HEK293T (cell line): ENCODE data around the gene LINC00305.

ENCODE experiments used
- CTCF ChIA-PET: fragments of 350-600 bp; formaldehyde crosslinking; extraction: SDS; loops from one replicate; lab custom pipeline; 2021; ENCODE audit warnings: antibody characterized with exemption, inconsistent platforms; lab: Yijun Ruan, JAX
- POLR2A ChIA-PET: fragments of 350-600 bp; formaldehyde crosslinking; extraction: SDS; loops from one replicate; lab custom pipeline; 2020; ENCODE audit warnings: antibody characterized with exemption, inconsistent platforms; lab: Yijun Ruan, JAX
- DNase-seq: peaks from one replicate; pipeline ENCODE4 v3.0.0; 2012; ENCODE audit warnings: mixed read lengths; ENCODE audit errors: extremely low spot score
- ARNT ChIP-seq: fragments of 450-650 bp; IDR thresholded peaks from 2 replicates; pipeline ENCODE4 v1.6.1; 2017; ENCODE audit warnings: mild to moderate bottlenecking
- BHLHE40 ChIP-seq: fragments of 450-650 bp; IDR thresholded peaks from 2 replicates; pipeline ENCODE4 v1.6.1; 2016; ENCODE audit warnings: mild to moderate bottlenecking, moderate library complexity, borderline replicate concordance
- CTBP1 ChIP-seq: fragments of 450-650 bp; IDR thresholded peaks from 2 replicates; pipeline ENCODE4 v1.6.1; 2016; ENCODE audit warnings: borderline replicate concordance
- ELF4 ChIP-seq: fragments of 450-650 bp; IDR thresholded peaks from 2 replicates; pipeline ENCODE4 v1.6.1; 2017; ENCODE audit warnings: antibody characterized with exemption
- FOXA1 ChIP-seq: fragments of 450-650 bp; IDR thresholded peaks from 2 replicates; pipeline ENCODE4 v1.6.1; 2016; ENCODE audit warnings: mild to moderate bottlenecking
- FOXK2 ChIP-seq: fragments of 450-650 bp; IDR thresholded peaks from 2 replicates; pipeline ENCODE4 v1.6.1; 2016; ENCODE audit warnings: mild to moderate bottlenecking
- FOXM1 ChIP-seq: fragments of 450-650 bp; IDR thresholded peaks from 2 replicates; pipeline ENCODE4 v1.6.1; 2017; ENCODE audit warnings: mild to moderate bottlenecking, borderline replicate concordance
- HDGF ChIP-seq: fragments of 450-650 bp; IDR thresholded peaks from 2 replicates; pipeline ENCODE4 v1.6.1; 2017; ENCODE audit warnings: antibody characterized with exemption, borderline replicate concordance
- L3MBTL2 ChIP-seq: fragments of 450-650 bp; conservative IDR thresholded peaks from 2 replicates; pipeline ENCODE4 v1.6.1; 2016; ENCODE audit warnings: mild to moderate bottlenecking
- LEF1 ChIP-seq: fragments of 450-650 bp; IDR thresholded peaks from 2 replicates; pipeline ENCODE4 v1.6.1; 2017; ENCODE audit warnings: mild to moderate bottlenecking, borderline replicate concordance
- NFRKB ChIP-seq: fragments of 450-650 bp; IDR thresholded peaks from 2 replicates; pipeline ENCODE4 v1.6.1; 2016; ENCODE audit warnings: mild to moderate bottlenecking, moderate library complexity
- PKNOX1 ChIP-seq: fragments of 450-650 bp; IDR thresholded peaks from 2 replicates; pipeline ENCODE4 v1.6.1; 2016
- SP1 ChIP-seq: fragments of 450-650 bp; IDR thresholded peaks from 2 replicates; pipeline ENCODE4 v1.6.1; 2017
- SUZ12 ChIP-seq: fragments of 450-650 bp; IDR thresholded peaks from 2 replicates; pipeline ENCODE4 v1.6.1; 2016; ENCODE audit warnings: mild to moderate bottlenecking
- TARDBP ChIP-seq: fragments of 450-650 bp; IDR thresholded peaks from 2 replicates; pipeline ENCODE4 v1.6.1; 2016
- ZNF384 ChIP-seq: fragments of 450-650 bp; IDR thresholded peaks from 2 replicates; pipeline ENCODE4 v1.6.1; 2016

Gene LINC00305

GRCh38 chr18:64148988-64149387 is at the start of gene LINC00305:
TSS of gene LINC00305 (minus strand) at chr18:64149088.
- ChIA-PET CTCF (no interaction called here), POLR2A (no interaction called here)
- TF ChIP-seq FOXK2, result no peak
- TF ChIP-seq CTBP1, result no peak
- TF ChIP-seq FOXA1, result no peak
- TF ChIP-seq FOXM1, result no peak
- TF ChIP-seq SUZ12, result no peak
- TF ChIP-seq BHLHE40, result no peak
- TF ChIP-seq ARNT, result no peak
- TF ChIP-seq HDGF, result no peak
- DNase-seq, result no peak

- POLR2A ChIA-PET, result no interaction called here
- TF ChIP-seq NFRKB (no peak), FOXM1 (no peak), ARNT (no peak), HDGF (no peak), L3MBTL2 (no peak), TARDBP (no peak), ZNF384 (no peak), BHLHE40 (no peak), SP1 (no peak), FOXK2 (no peak), CTBP1 (no peak), PKNOX1 (no peak)
- CTCF ChIA-PET, result no interaction called here
- DNase-seq, result no peak
These were observed 42.2 kb upstream of the LINC00305 start for GRCh38 chr18:64191069-64191468.

- no peak for DNase-seq
- POLR2A ChIA-PET, result no interaction called here
- TF ChIP-seq PKNOX1 (no peak), FOXK2 (no peak), SP1 (no peak), SUZ12 (no peak), ZNF384 (no peak), BHLHE40 (no peak), TARDBP (no peak), NFRKB (no peak), HDGF (no peak)
- CTCF ChIA-PET, result no interaction called here
These were observed 37.1 kb upstream of the LINC00305 start for GRCh38 chr18:64185987-64186386.

- ChIA-PET POLR2A (no interaction called here), CTCF (no interaction called here)
- DNase-seq, result no peak
- TF ChIP-seq CTBP1, result no peak
- TF ChIP-seq ARNT, result no peak
- TF ChIP-seq FOXK2, result no peak
- TF ChIP-seq SUZ12, result no peak
- TF ChIP-seq ZNF384, result no peak
- no peak for TF ChIP-seq LEF1
These were observed 34.8 kb upstream of the LINC00305 start for GRCh38 chr18:64183665-64184064.

- ChIA-PET POLR2A (no interaction called here), CTCF (no interaction called here)
- no peak for TF ChIP-seq SP1
- no peak for TF ChIP-seq SUZ12
- no peak for TF ChIP-seq FOXM1
- no peak for TF ChIP-seq NFRKB
- no peak for TF ChIP-seq CTBP1
- TF ChIP-seq TARDBP, result no peak
- TF ChIP-seq BHLHE40, result no peak
- TF ChIP-seq ARNT, result no peak
- TF ChIP-seq L3MBTL2, result no peak
- TF ChIP-seq PKNOX1, result no peak
- no peak for TF ChIP-seq FOXK2
- no peak for TF ChIP-seq FOXA1
- TF ChIP-seq ELF4, result no peak
- TF ChIP-seq ZNF384, result no peak
- DNase-seq, result no peak
These were observed 31.7 kb upstream of the LINC00305 start for GRCh38 chr18:64180617-64181016.

- CTCF ChIA-PET, result no interaction called here
- no peak for DNase-seq
- POLR2A ChIA-PET, result no interaction called here
- TF ChIP-seq BHLHE40, result no peak
- TF ChIP-seq ARNT, result no peak
- TF ChIP-seq SP1, result no peak
- no peak for TF ChIP-seq FOXM1
- TF ChIP-seq PKNOX1, result no peak
- no peak for TF ChIP-seq CTBP1
- TF ChIP-seq ZNF384, result no peak
- no peak for TF ChIP-seq LEF1
- no peak for TF ChIP-seq FOXK2
- TF ChIP-seq L3MBTL2, result no peak
- no peak for TF ChIP-seq HDGF
- no peak for TF ChIP-seq NFRKB
- TF ChIP-seq FOXA1, result no peak
- TF ChIP-seq ELF4, result no peak
- no peak for TF ChIP-seq SUZ12
- TF ChIP-seq TARDBP, result no peak
These were observed 31.3 kb upstream of the LINC00305 start for GRCh38 chr18:64180171-64180570.
